Measurements from ENCODE around the gene CORO1C. TPM values are rescaled to one million over a fixed set of nuclear protein-coding genes. Genes with fewer than 3 reads are reported as not detected.
"Not testable (repeated sequence)": the region's sequence is repeated elsewhere in the genome, so short reads cannot be mapped to it uniquely, and the experiment has no call there.

The CORO1C gene
- total and polyA plus RNA-seq, 4 experiments from 2014 or later: 8.0 to 12.6 (median 11.1) TPM

DNA sequence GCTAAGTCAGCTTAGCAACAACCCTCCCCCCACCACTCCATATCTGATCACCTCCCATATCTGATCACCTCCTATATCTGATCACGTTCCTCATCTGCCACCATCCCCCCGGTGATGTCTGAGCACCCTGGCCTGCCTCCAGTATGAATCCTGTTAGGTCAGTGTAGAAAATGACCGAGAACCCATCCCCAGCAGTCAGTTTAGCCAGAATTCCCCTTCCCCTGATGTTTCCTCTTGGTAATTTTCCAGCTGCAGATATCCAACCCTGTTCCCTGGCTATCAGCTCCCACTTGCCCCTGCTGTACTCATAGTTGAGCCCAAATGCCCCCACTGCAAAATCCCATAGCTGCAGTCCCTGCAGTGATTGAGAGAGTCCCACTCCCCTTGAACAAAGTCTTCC is 110.2 kb downstream of the CORO1C start:
- Mint-ChIP-seq H3K4me3 (peak overlapping the region in 2 of 8 donors; percentile 8 to 34), H3K9me3 (peaks cover 0 to 4% (median under 1%) of the 10 kb centered on the region in 8 donors), H3K27ac (peak overlapping the region; percentile 17 to 99 (median 66)), H3K36me3 (peaks cover 49 to 84% of the 10 kb centered on the region in 2 donors), H3K4me1 (peaks cover 56 to 94% (median 74%) of the 10 kb centered on the region in 4 donors), H3K27me3 (no peaks in the 10 kb centered on the region)
- POLR2A ChIA-PET (ENCODE audit: partially characterized antibody): interaction anchor here (0.6 to 9.9 kb wide), 6 partner anchors 10 to 180 kb away, joined by 3 to 310 read pairs (median 3); partner anchors contain the start of genes ISCU and SELPLG
- no peak for DNase-seq
- Histone ChIP-seq H3K27me3 (ENCODE audit: insufficient read depth, low read length) (no peaks in the 10 kb centered on the region), H3K27ac (ENCODE audit: low read depth, low read length) (no peak overlapping the region), H3K36me3 (ENCODE audit: insufficient read depth, low read length) (peaks cover 53% of the 10 kb centered on the region), H3K4me3 (ENCODE audit: low read length in 2 of 2) (no peak overlapping the region), H3K9me3 (ENCODE audit: control insufficient read depth in 1 of 2, low read length in 2 of 2) (no peaks in the 10 kb centered on the region), H3K4me1 (ENCODE audit: insufficient read depth, low read length) (peaks cover 92% of the 10 kb centered on the region)
- intact Hi-C loops (cut with micrococcal nuclease): no loop called here
- CTCF ChIA-PET (ENCODE audit: partially characterized antibody): interaction anchor here (1.0 to 13.8 kb wide), 6 partner anchors 12 to 182 kb away, joined by 4 to 463 read pairs (median 71); partner anchors contain the start of genes ISCU, SART3 and SELPLG

DNA sequence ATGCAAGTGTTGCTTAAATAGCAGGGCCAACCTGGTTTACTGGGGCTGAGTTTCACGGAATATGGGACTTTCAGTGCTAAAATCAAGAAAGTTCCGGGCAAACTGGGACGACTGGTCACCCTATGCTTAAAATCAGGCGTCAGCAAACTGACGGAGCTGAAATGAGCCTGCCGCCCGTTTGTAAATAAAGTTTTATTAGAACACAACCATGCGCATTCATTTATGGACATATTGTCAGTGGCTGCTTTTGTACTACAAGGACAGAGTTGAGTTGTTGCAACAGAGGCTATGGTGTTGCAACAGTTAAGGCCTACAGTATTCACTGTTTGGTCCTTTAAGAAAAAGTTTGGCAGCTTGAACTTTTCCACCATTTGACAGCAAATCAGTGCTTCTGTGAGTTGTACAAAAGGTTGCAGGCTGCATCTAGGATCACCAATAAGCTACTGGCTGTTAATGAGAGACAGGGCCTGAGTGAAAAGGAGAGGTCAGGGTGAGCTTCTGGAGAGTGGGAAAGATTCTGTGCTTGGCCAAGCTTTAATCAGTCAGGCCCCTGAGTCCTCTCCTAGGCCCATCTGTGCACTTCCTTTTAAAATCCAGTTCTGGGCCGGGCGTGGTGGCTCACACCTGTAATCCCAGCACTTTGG is 111.0 kb downstream of the CORO1C start:
- no peaks in the 10 kb centered on the region for H3K27me3 ChIP-seq (ENCODE audit: insufficient read depth, low read length)
- H3K4me1 ChIP-seq (ENCODE audit: insufficient read depth, low read length): peaks cover 84% of the 10 kb centered on the region
- H3K4me3 ChIP-seq (ENCODE audit: low read length in 2 of 2): no peak overlapping the region
- peak in 1 of 5 donors; percentile 19 for DNase-seq
- CTCF ChIA-PET (ENCODE audit: partially characterized antibody): interaction anchor here (1.0 to 13.8 kb wide), 6 partner anchors 13 to 183 kb away, joined by 4 to 463 read pairs (median 71); partner anchors contain the start of genes ISCU, SART3 and SELPLG
- H3K9me3 Mint-ChIP-seq: peaks cover 0 to 11% (median 1%) of the 10 kb centered on the region in 8 donors
- H3K36me3 ChIP-seq (ENCODE audit: insufficient read depth, low read length): peaks cover 45% of the 10 kb centered on the region
- POLR2A ChIA-PET (ENCODE audit: partially characterized antibody): interaction anchor here (1.0 to 9.9 kb wide), 4 partner anchors 11 to 58 kb away, joined by 3 to 310 read pairs (median 69); partner anchors contain the start of genes ISCU, SART3 and SELPLG
- peaks cover 52 to 88% (median 72%) of the 10 kb centered on the region in 4 donors for H3K4me1 Mint-ChIP-seq
- intact Hi-C loops (cut with micrococcal nuclease): no loop called here
- H3K9me3 ChIP-seq (ENCODE audit: control insufficient read depth in 1 of 2, low read length in 2 of 2): no peaks in the 10 kb centered on the region
- peak overlapping the region; percentile 48 to 99 (median 76) for H3K27ac Mint-ChIP-seq
- peaks cover 48 to 79% of the 10 kb centered on the region in 2 donors for H3K36me3 Mint-ChIP-seq
- peak overlapping the region in 1 of 8 donors; percentile 32 for H3K4me3 Mint-ChIP-seq
- peak overlapping the region; percentile 11 for H3K27ac ChIP-seq (ENCODE audit: low read depth, low read length)
- H3K27me3 Mint-ChIP-seq: no peaks in the 10 kb centered on the region

DNA sequence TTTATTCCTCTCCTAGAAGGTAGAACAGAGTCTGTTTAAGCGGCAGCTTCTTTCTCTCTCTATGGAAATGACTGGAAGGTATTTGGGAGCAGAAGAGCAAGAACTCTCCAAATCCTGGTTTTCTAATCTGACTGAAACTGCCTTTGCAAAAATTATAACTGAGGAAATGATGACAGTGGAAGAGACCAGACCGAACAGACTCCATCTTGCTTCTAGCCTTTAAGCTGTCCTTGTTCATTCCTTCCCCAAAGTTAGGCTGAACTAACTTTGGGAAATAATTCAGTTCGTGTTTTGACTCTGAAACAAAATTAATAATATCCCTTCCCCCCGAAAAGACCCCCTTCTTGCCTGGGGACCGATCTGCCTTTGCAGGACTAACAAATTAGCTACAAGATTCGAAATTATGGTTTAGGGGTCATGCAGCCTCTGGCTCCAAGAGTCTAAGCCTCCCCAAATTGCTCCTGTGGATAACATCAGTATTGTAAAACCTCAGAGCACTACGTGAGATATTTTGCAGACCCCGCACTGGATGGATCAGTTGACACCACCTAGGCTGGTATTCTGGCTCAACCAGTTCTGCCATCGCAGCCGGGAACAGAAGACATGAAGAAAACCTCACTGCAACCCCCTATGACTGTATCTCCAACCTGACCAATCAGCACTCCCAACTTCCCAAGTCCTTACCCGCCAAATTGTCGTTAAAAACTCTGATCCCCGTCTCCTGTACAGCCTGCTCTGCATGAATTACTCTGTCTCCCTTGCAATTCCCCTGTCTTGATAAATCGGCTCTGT is 111.8 kb downstream of the CORO1C start:
- H3K27ac ChIP-seq (ENCODE audit: low read depth, low read length): peak overlapping the region; percentile 11
- Mint-ChIP-seq H3K27me3 (no peaks in the 10 kb centered on the region), H3K27ac (peak overlapping the region; percentile 57 to 99 (median 75)), H3K9me3 (peaks cover 0 to 11% (median 1%) of the 10 kb centered on the region in 8 donors), H3K36me3 (peaks cover 47 to 75% of the 10 kb centered on the region in 2 donors), H3K4me3 (peak overlapping the region in 2 of 8 donors; percentile 29 to 32), H3K4me1 (peaks cover 49 to 83% (median 68%) of the 10 kb centered on the region in 4 donors)
- H3K4me3 ChIP-seq (ENCODE audit: low read length in 2 of 2): no peak overlapping the region
- peaks cover 76% of the 10 kb centered on the region for H3K4me1 ChIP-seq (ENCODE audit: insufficient read depth, low read length)
- intact Hi-C loops (cut with micrococcal nuclease): loop anchor here (2.0 to 5.0 kb wide), 2 partner anchors 45 to 113 kb away; partner anchors contain the start of gene CORO1C
- POLR2A ChIA-PET (ENCODE audit: partially characterized antibody): interaction anchor here (1.0 to 9.9 kb wide), 3 partner anchors 11 to 55 kb away, joined by 3 to 310 read pairs (median 135); partner anchors contain the start of genes ISCU, SART3 and SELPLG
- CTCF ChIA-PET (ENCODE audit: partially characterized antibody): interaction anchor here (0.8 to 13.8 kb wide), 15 partner anchors 14 to 218 kb away, joined by 3 to 463 read pairs (median 10); partner anchors contain the start of genes ISCU, SART3 and SELPLG
- H3K27me3 ChIP-seq (ENCODE audit: insufficient read depth, low read length): no peaks in the 10 kb centered on the region
- DNase-seq: peak in 1 of 5 donors; percentile 16
- H3K36me3 ChIP-seq (ENCODE audit: insufficient read depth, low read length): peaks cover 39% of the 10 kb centered on the region
- H3K9me3 ChIP-seq (ENCODE audit: control insufficient read depth in 1 of 2, low read length in 2 of 2): no peaks in the 10 kb centered on the region

DNA sequence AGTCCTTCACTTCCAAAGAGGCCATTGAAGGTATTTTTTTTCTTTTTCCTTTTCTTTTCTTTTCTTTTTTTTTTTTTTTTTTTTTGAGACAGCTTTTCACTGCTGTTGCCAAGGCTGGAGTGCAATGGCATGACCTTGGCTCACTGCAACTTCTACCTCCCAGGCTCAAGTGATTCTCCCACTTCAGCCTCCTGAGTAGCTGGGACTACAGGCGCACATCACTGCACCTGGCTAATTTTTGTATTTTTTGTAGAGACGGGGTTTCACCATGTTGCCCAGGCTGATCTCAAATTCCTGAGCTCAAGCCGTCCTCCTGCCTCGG is 112.4 kb downstream of the CORO1C start:
- peaks cover 33% of the 10 kb centered on the region for H3K36me3 ChIP-seq (ENCODE audit: insufficient read depth, low read length)
- H3K27me3 ChIP-seq (ENCODE audit: insufficient read depth, low read length); H3K9me3 ChIP-seq (ENCODE audit: control insufficient read depth in 1 of 2, low read length in 2 of 2); H3K27me3 Mint-ChIP-seq; H3K4me3 ChIP-seq (ENCODE audit: low read length in 2 of 2); DNase-seq: not testable (repeated sequence)
- Mint-ChIP-seq H3K9me3 (peaks cover 0 to 11% (median 1%) of the 10 kb centered on the region in 8 donors), H3K4me1 (peaks cover 50 to 83% (median 66%) of the 10 kb centered on the region in 4 donors), H3K27ac (peak overlapping the region; percentile 83 to 99 (median 94)), H3K4me3 (peak overlapping the region in 1 of 8 donors; percentile 32), H3K36me3 (peaks cover 48 to 68% of the 10 kb centered on the region in 2 donors)
- H3K4me1 ChIP-seq (ENCODE audit: insufficient read depth, low read length): peaks cover 70% of the 10 kb centered on the region
- peak overlapping the region; percentile 78 for H3K27ac ChIP-seq (ENCODE audit: low read depth, low read length)
- ChIA-PET CTCF (ENCODE audit: partially characterized antibody) (interaction anchor here (0.8 to 13.8 kb wide), 24 partner anchors 15 to 219 kb away, joined by 3 to 463 read pairs (median 7); partner anchors contain the start of genes ISCU, SART3, SELPLG and TMEM119), POLR2A (ENCODE audit: partially characterized antibody) (interaction anchor here (1.0 to 9.9 kb wide), 7 partner anchors 12 to 184 kb away, joined by 3 to 310 read pairs (median 15); partner anchors contain the start of genes ISCU, SART3 and SELPLG)
- intact Hi-C loops (cut with micrococcal nuclease): loop anchor here (1.0 to 5.0 kb wide), 6 partner anchors 13 to 184 kb away; partner anchors contain the start of gene CORO1C

DNA sequence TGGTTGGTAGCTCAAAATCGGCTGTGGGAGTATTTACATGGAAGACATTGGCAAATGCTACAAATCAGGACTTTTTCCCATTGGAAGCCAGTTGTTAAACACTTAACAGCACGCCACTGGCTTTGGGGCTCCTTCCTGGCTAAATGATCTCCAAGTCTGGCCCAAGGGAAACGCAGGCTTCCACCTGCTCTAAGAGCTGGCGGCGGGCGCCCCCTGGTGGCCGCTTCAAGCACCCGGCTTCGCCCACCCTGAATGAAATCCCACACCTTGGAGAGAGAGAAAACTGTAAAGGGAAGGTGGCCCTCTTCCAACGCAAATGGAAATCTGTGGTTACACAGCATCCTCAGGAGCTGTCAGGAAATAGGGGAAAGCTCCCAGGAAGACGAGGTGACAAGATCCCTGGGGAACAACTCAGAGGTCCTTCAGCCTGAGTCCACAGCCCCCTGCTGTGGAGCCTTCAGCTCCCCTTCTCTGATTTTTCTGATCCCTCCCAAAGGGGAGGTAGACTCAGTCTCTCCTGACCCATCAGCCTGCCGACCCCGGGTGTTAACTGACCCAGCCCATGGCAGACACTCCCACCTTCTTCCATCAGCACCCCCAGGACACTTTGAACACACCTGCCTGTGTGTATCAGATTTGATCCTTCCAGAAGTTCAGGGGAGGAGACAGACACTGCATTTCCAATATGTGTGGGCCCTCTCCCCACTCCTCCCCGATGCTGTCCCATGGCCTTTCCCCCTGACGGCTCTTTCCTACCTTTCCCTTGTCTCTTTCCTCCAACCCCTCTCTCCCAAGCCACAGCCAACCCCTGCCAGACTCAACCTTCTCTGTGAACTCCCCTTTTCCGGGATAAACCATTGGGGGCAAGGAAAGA is 113.0 kb downstream of the CORO1C start:
- DNase-seq: peak; percentile 73 to 78 (median 76)
- peaks cover 64% of the 10 kb centered on the region for H3K4me1 ChIP-seq (ENCODE audit: insufficient read depth, low read length)
- no peaks in the 10 kb centered on the region for H3K27me3 ChIP-seq (ENCODE audit: insufficient read depth, low read length)
- intact Hi-C loops (cut with micrococcal nuclease): loop anchor here (1.0 to 5.0 kb wide), 6 partner anchors 14 to 185 kb away; partner anchors contain the start of gene CORO1C
- Mint-ChIP-seq H3K4me1 (peaks cover 47 to 78% (median 62%) of the 10 kb centered on the region in 4 donors), H3K36me3 (peaks cover 43 to 62% of the 10 kb centered on the region in 2 donors), H3K4me3 (peak overlapping the region in 6 of 8 donors; percentile 19 to 59 (median 48)), H3K27ac (peak overlapping the region; percentile 87 to 99 (median 95)), H3K27me3 (no peaks in the 10 kb centered on the region), H3K9me3 (peaks cover 0 to 11% (median 1%) of the 10 kb centered on the region in 8 donors)
- peak overlapping the region; percentile 78 for H3K27ac ChIP-seq (ENCODE audit: low read depth, low read length)
- CTCF ChIA-PET (ENCODE audit: partially characterized antibody): interaction anchor here (0.7 to 13.8 kb wide), 54 partner anchors 10 to 479 kb away, joined by 3 to 463 read pairs (median 6); partner anchors contain the start of genes ISCU, SART3, SELPLG and TMEM119
- peaks cover 27% of the 10 kb centered on the region for H3K36me3 ChIP-seq (ENCODE audit: insufficient read depth, low read length)
- no peak overlapping the region for H3K4me3 ChIP-seq (ENCODE audit: low read length in 2 of 2)
- H3K9me3 ChIP-seq (ENCODE audit: control insufficient read depth in 1 of 2, low read length in 2 of 2): no peaks in the 10 kb centered on the region
- POLR2A ChIA-PET (ENCODE audit: partially characterized antibody): interaction anchor here (1.0 to 9.9 kb wide), 14 partner anchors 13 to 220 kb away, joined by 3 to 310 read pairs (median 8); partner anchors contain the start of genes CORO1C, ISCU, SART3 and SELPLG
